HepG2 (cell line): ENCODE data around the gene ZDHHC8. TPM values are rescaled to one million over a fixed set of nuclear protein-coding genes. Genes with fewer than 3 reads are reported as not detected.

ENCODE experiments used
- DR1 ChIP-seq: sonication (generic); formaldehyde crosslinking; IDR thresholded peaks from 2 replicates; pipeline ENCODE4 v1.8.0; 2021; ENCODE audit warnings: mild to moderate bottlenecking, missing genetic modification reagents, inconsistent platforms
- HCFC1 ChIP-seq: fragments of 150-350 bp; IDR thresholded peaks from 2 replicates; pipeline ENCODE4 v1.6.1; 2014; ENCODE audit warnings: low read depth, low read length
- KLF16 ChIP-seq, 2 experiments: sonication (generic) in 1 of 2; formaldehyde crosslinking in 1 of 2; IDR thresholded peaks; 2 replicates each; pipeline versions ENCODE4 v1.6.1 to v1.8.0; 2016 to 2023; ENCODE audit warnings: missing genetic modification reagents in 2 of 2, missing compliant biosample characterization in 1 of 2
- MAFG ChIP-seq: sonication (generic); formaldehyde crosslinking; IDR thresholded peaks from 2 replicates; pipeline ENCODE4 v1.5.1; 2020; ENCODE audit warnings: mild to moderate bottlenecking, missing genetic modification reagents
- MBD4 ChIP-seq: IDR thresholded peaks from 2 replicates; pipeline ENCODE4 v1.6.1; 2012; ENCODE audit warnings: low read length, inconsistent platforms, borderline replicate concordance
- NFIB ChIP-seq: sonication (generic); formaldehyde crosslinking; IDR thresholded peaks from 2 replicates; pipeline ENCODE4 v1.9.0; 2021; ENCODE audit warnings: missing genetic modification reagents, mild to moderate bottlenecking, borderline replicate concordance
- NFRKB ChIP-seq: fragments of 450-650 bp; IDR thresholded peaks from 2 replicates; pipeline ENCODE4 v1.6.1; 2017
- NFYB ChIP-seq: sonication (generic); formaldehyde crosslinking; IDR thresholded peaks from 2 replicates; pipeline ENCODE4 v1.4.0; 2020; ENCODE audit warnings: missing genetic modification reagents
- PITX1 ChIP-seq: sonication (generic); formaldehyde crosslinking; IDR thresholded peaks from 2 replicates; pipeline ENCODE4 v1.5.1; 2020; ENCODE audit warnings: mild to moderate bottlenecking, missing genetic modification reagents
- ZBTB21 ChIP-seq: sonication (generic); formaldehyde crosslinking; IDR thresholded peaks from 2 replicates; pipeline ENCODE4 v1.4.0; 2020; ENCODE audit warnings: missing genetic modification reagents
- ZBTB8A ChIP-seq: sonication (generic); formaldehyde crosslinking; IDR thresholded peaks from 2 replicates; pipeline ENCODE4 v1.4.0; 2020; ENCODE audit warnings: mild to moderate bottlenecking, low read depth, missing genetic modification reagents, borderline replicate concordance
- ZNF12 ChIP-seq: sonication (generic); formaldehyde crosslinking; IDR thresholded peaks from 2 replicates; pipeline ENCODE4 v1.5.0; 2020; ENCODE audit warnings: missing genetic modification reagents
- ZNF160 ChIP-seq: sonication (generic); formaldehyde crosslinking; IDR thresholded peaks from 2 replicates; pipeline ENCODE4 v1.8.0; 2022; ENCODE audit warnings: mild to moderate bottlenecking, inconsistent platforms, missing genetic modification reagents
- ZNF264 ChIP-seq: sonication (generic); formaldehyde crosslinking; IDR thresholded peaks from 2 replicates; pipeline ENCODE4 v1.4.0; 2020; ENCODE audit warnings: missing genetic modification reagents
- ZNF33A ChIP-seq: sonication (generic); formaldehyde crosslinking; IDR thresholded peaks from 2 replicates; pipeline ENCODE4 v1.5.1; 2020; ENCODE audit warnings: missing genetic modification reagents, mild to moderate bottlenecking, moderate library complexity, borderline replicate concordance
- ZNF652 ChIP-seq: IDR thresholded peaks from 2 replicates; pipeline ENCODE4 v1.6.1; 2016; ENCODE audit warnings: low read depth, borderline replicate concordance
- ZNF7 ChIP-seq: IDR thresholded peaks from 2 replicates; pipeline ENCODE4 v1.6.1; 2016; ENCODE audit warnings: missing biosample characterization, missing genetic modification reagents
- polyA plus RNA-seq, 8 experiments: library from polyadenylated mRNA; depleted of rRNA in 3 of 8; stranded (reverse) in 7 of 8; unstranded in 1 of 8; fragments of >200 nt; fragmentation: Illumina TruSeq in 4 of 8; extraction: Trizol in 4 of 8; gene quantifications; 2 replicates each; pipeline versions ENCODE4 v1.2.1 to v1.2.3, GENCODE V29; 2011 to 2016; ENCODE audit warnings: low read depth in 4 of 8, missing spikeins in 1 of 8, mixed read lengths in 1 of 8; ENCODE audit not compliant: insufficient read depth in 1 of 8
- total RNA-seq, 5 experiments: library from RNA; depleted of rRNA; stranded (reverse); fragments of >200 nt; fragmentation: Illumina TruSeq; extraction: Trizol; gene quantifications; 2 replicates each; pipeline ENCODE4 v1.2.3, GENCODE V29; 2016; ENCODE audit warnings: low read depth in 1 of 5
- TF ChIP-seq, protein P1 (sequence below): sonication (generic); formaldehyde crosslinking; IDR thresholded peaks from 2 replicates; pipeline ENCODE4 v1.5.1; 2020; ENCODE audit warnings: mild to moderate bottlenecking, missing genetic modification reagents
- TF ChIP-seq, protein P2 (sequence below): sonication (generic); formaldehyde crosslinking; IDR thresholded peaks from 2 replicates; pipeline ENCODE4 v1.8.0; 2022; ENCODE audit warnings: mild to moderate bottlenecking, missing genetic modification reagents, moderate library complexity
- TF ChIP-seq, protein P3 (sequence below): sonication (generic); formaldehyde crosslinking; IDR thresholded peaks from 2 replicates; pipeline ENCODE4 v1.5.0; 2020; ENCODE audit warnings: mild to moderate bottlenecking, missing genetic modification reagents
- TF ChIP-seq, protein P4 (sequence below): sonication (generic); formaldehyde crosslinking; IDR thresholded peaks from 2 replicates; pipeline ENCODE4 v1.4.0; 2020; ENCODE audit warnings: missing genetic modification reagents
- TF ChIP-seq, protein P5 (sequence below): sonication (generic); formaldehyde crosslinking; IDR thresholded peaks from 2 replicates; pipeline ENCODE4 v1.4.0; 2020; ENCODE audit warnings: missing genetic modification reagents
- TF ChIP-seq, protein P6 (sequence below): sonication (generic); formaldehyde crosslinking; IDR thresholded peaks from 2 replicates; pipeline ENCODE4 v1.9.0; 2022; ENCODE audit warnings: missing genetic modification reagents, mild to moderate bottlenecking, borderline replicate concordance

The ZDHHC8 gene
- total and polyA plus RNA-seq, 2 of the 13 experiments (the other 11 are each of a cell fraction or from before 2014, with no cell fraction given), result 7.5 to 21.3 TPM

DNA sequence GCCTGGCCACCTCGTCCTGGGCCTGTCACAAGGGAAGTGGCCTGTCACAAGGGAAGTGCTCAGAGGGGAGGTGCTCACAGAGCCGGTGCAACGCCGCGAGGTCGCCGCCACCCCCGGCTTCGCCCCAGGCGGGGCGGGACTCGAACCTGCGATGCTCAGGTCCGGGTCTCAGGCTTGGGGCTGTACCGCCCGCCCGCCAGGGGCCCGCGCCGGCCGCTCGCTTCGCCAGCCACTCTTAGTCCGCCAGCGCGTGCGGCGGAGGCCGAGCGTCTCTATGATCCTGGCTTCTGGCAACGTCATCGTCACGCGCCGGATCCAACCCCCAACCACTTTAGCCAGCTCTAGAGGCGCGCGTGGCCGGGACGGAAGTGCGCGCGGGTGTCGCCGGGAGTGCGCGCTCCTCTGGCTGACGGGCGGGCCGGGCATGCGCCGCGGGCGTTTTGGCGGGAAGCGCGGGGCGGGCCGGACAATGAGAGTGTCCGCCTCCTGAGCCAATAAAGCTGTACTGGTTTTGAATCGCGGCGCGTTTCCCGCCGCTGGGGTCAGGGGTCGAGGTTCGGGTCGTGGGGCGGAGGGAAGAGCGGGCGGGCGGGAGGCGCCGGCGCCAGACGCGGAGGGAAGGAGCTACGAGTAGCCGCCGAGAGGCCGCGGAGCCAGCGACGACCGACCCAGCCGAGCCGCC, 14.5 kb upstream of the ZDHHC8 start, which contains the start of gene TRMT2A (continued):
- TF ChIP-seq, protein P1, sequence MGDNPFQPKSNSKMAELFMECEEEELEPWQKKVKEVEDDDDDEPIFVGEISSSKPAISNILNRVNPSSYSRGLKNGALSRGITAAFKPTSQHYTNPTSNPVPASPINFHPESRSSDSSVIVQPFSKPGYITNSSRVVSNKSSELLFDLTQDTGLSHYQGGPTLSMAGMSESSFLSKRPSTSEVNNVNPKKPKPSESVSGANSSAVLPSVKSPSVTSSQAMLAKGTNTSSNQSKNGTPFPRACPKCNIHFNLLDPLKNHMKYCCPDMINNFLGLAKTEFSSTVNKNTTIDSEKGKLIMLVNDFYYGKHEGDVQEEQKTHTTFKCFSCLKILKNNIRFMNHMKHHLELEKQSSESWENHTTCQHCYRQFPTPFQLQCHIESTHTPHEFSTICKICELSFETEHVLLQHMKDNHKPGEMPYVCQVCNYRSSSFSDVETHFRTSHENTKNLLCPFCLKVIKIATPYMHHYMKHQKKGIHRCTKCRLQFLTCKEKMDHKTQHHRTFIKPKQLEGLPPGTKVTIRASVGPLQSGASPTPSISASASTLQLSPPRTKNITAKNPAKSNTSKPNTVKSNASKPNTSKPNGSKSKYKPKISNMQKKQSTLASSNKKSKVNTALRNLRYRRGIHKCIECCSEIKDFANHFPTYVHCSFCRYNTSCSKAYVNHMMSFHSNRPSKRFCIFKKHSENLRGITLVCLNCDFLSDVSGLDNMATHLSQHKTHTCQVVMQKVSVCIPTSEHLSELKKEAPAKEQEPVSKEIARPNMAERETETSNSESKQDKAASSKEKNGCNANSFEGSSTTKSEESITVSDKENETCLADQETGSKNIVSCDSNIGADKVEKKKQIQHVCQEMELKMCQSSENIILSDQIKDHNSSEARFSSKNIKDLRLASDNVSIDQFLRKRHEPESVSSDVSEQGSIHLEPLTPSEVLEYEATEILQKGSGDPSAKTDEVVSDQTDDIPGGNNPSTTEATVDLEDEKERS, result no peak
- TF ChIP-seq, protein P2, sequence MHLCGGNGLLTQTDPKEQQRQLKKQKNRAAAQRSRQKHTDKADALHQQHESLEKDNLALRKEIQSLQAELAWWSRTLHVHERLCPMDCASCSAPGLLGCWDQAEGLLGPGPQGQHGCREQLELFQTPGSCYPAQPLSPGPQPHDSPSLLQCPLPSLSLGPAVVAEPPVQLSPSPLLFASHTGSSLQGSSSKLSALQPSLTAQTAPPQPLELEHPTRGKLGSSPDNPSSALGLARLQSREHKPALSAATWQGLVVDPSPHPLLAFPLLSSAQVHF (CRISPR knock-in tag), result peak; percentile 95
- TF ChIP-seq ZNF12 (CRISPR knock-in tag) (no peak), ZNF33A (CRISPR knock-in tag) (no peak), DR1 (CRISPR knock-in tag) (peak; percentile 70), HCFC1 (peak; percentile 77), PITX1 (CRISPR knock-in tag) (peak; percentile 24; the same call in 1 of the 2 replicates), NFRKB (no peak), ZBTB21 (CRISPR knock-in tag) (no peak; the same call in 1 of the 2 replicates), ZBTB8A (no peak), ZNF652 (CRISPR knock-in tag) (no peak), NFYB (CRISPR knock-in tag) (peak; percentile 68), KLF16 (CRISPR knock-in tag; IDR thresholded peaks at IDR 0.05) (peak in 1 of 2 experiments; percentile 34; a peak in 2 of 4 replicates), MAFG (CRISPR knock-in tag) (no peak), ZNF160 (CRISPR knock-in tag) (peak; percentile 79), MBD4 (no peak), ZNF7 (CRISPR knock-in tag) (no peak), ZNF264 (CRISPR knock-in tag) (no peak), NFIB (CRISPR knock-in tag) (no peak)
- TF ChIP-seq, protein P3, sequence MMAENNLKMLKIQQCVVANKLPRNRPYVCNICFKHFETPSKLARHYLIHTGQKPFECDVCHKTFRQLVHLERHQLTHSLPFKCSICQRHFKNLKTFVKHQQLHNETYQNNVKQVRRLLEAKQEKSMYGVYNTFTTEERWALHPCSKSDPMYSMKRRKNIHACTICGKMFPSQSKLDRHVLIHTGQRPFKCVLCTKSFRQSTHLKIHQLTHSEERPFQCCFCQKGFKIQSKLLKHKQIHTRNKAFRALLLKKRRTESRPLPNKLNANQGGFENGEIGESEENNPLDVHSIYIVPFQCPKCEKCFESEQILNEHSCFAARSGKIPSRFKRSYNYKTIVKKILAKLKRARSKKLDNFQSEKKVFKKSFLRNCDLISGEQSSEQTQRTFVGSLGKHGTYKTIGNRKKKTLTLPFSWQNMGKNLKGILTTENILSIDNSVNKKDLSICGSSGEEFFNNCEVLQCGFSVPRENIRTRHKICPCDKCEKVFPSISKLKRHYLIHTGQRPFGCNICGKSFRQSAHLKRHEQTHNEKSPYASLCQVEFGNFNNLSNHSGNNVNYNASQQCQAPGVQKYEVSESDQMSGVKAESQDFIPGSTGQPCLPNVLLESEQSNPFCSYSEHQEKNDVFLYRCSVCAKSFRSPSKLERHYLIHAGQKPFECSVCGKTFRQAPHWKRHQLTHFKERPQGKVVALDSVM (CRISPR knock-in tag), result peak; percentile 62
- TF ChIP-seq, protein P4, sequence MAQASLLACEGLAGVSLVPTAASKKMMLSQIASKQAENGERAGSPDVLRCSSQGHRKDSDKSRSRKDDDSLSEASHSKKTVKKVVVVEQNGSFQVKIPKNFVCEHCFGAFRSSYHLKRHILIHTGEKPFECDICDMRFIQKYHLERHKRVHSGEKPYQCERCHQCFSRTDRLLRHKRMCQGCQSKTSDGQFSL (CRISPR knock-in tag), result peak; percentile 30; the same call in 1 of the 2 replicates
- TF ChIP-seq, protein P5, sequence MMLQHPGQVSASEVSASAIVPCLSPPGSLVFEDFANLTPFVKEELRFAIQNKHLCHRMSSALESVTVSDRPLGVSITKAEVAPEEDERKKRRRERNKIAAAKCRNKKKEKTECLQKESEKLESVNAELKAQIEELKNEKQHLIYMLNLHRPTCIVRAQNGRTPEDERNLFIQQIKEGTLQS (CRISPR knock-in tag), result peak; percentile 52; the same call in 1 of the 2 replicates
- TF ChIP-seq, protein P6, sequence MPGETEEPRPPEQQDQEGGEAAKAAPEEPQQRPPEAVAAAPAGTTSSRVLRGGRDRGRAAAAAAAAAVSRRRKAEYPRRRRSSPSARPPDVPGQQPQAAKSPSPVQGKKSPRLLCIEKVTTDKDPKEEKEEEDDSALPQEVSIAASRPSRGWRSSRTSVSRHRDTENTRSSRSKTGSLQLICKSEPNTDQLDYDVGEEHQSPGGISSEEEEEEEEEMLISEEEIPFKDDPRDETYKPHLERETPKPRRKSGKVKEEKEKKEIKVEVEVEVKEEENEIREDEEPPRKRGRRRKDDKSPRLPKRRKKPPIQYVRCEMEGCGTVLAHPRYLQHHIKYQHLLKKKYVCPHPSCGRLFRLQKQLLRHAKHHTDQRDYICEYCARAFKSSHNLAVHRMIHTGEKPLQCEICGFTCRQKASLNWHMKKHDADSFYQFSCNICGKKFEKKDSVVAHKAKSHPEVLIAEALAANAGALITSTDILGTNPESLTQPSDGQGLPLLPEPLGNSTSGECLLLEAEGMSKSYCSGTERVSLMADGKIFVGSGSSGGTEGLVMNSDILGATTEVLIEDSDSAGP (CRISPR knock-in tag), result peak; percentile 80; the same call in 1 of the 2 replicates
